Measurements from ENCODE around the gene METTL3.

Gene METTL3

GRCh38 chr14:21475767-21476522, 35.2 kb downstream of the METTL3 start:
- DNase-seq = no peak

- DNase-seq = no peak
These were observed 43.5 kb downstream of the METTL3 start for GRCh38 chr14:21467616-21468015.

GRCh38 chr14:21455912-21456667, 55.0 kb downstream of the METTL3 start, which contains the start of gene CHD8:
CHD8 (minus strand) TSS chr14:21456123; CDS start chr14:21431643, 24,480 bp downstream.
- DNase-seq = peak; percentile 98

- no peak for DNase-seq
These were observed 55.6 kb downstream of the METTL3 start for GRCh38 chr14:21455592-21455911.

GRCh38 chr14:21454843-21455544, 56.1 kb downstream of the METTL3 start:
- DNase-seq = no peak

GRCh38 chr14:21449899-21450216, 61.3 kb downstream of the METTL3 start:
- DNase-seq = no peak
